Keratinocyte (primary cell): ENCODE measurements around the gene LRRC4C. TPM values are rescaled to one million over a fixed set of nuclear protein-coding genes. Genes with fewer than 3 reads are reported as not detected.
"Not testable (repeated sequence)": the region's sequence is repeated elsewhere in the genome, so short reads cannot be mapped to it uniquely, and the experiment has no call there.

ENCODE experiments used
- DNase-seq: peaks from one replicate; pipeline ENCODE4 v3.0.0-alpha.2; 2011; ENCODE audit warnings: low read depth, missing footprints, low spot score
- FAIRE-seq: peaks from 2 replicates; lab custom pipeline; 2011; peaks lifted over from hg19 to GRCh38; lab: Jason Lieb, UNC
- H2AFZ ChIP-seq: 2 replicates; pipeline ENCODE4 v1.6.0; 2012; ENCODE audit warnings: low read length, control low read depth, inconsistent platforms; ENCODE audit not compliant: control insufficient read depth
- H3K27ac ChIP-seq: 2 replicates; pipeline ENCODE4 v1.5.1; 2011; ENCODE audit warnings: low read length; ENCODE audit not compliant: control insufficient read depth, insufficient read depth
- H3K27me3 ChIP-seq: 3 replicates; pipeline ENCODE4 v1.6.0; 2011; ENCODE audit warnings: low read length; ENCODE audit not compliant: control insufficient read depth, insufficient read depth; ENCODE audit errors: extremely low read depth
- H3K36me3 ChIP-seq, 2 experiments: 2 replicates in 1 of 2; 3 replicates in 1 of 2; pipeline ENCODE4 v1.5.1; 2011; ENCODE audit warnings: low read length in 2 of 2, mild to moderate bottlenecking in 1 of 2; ENCODE audit not compliant: control insufficient read depth in 2 of 2, insufficient read depth in 2 of 2; ENCODE audit errors: extremely low read depth in 1 of 2
- H3K4me1 ChIP-seq: 3 replicates; pipeline ENCODE4 v1.5.1; 2011; ENCODE audit warnings: low read length; ENCODE audit not compliant: control insufficient read depth, insufficient read depth; ENCODE audit errors: extremely low read depth
- H3K4me2 ChIP-seq: 3 replicates; pipeline ENCODE4 v1.6.0; 2011; ENCODE audit warnings: low read depth, low read length; ENCODE audit not compliant: control insufficient read depth, insufficient read depth; ENCODE audit errors: extremely low read depth
- H3K4me3 ChIP-seq, 3 experiments: fragments of 200-600 bp in 1 of 3; sonication (generic) in 1 of 3; 2 replicates in 2 of 3; 3 replicates in 1 of 3; pipeline ENCODE4 v1.5.1; 2011 to 2016; ENCODE audit warnings: low read length in 3 of 3, mild to moderate bottlenecking in 3 of 3, control low read depth in 2 of 3, inconsistent platforms in 1 of 3, low read depth in 1 of 3, mixed read lengths in 1 of 3, mixed run types in 1 of 3, moderate library complexity in 1 of 3; ENCODE audit not compliant: control insufficient read depth in 2 of 3, insufficient read depth in 2 of 3; ENCODE audit errors: extremely low read depth in 1 of 3
- H3K79me2 ChIP-seq: 2 replicates; pipeline ENCODE4 v1.6.0; 2012; ENCODE audit warnings: low read length; ENCODE audit not compliant: control insufficient read depth, insufficient read depth
- H3K9ac ChIP-seq: 3 replicates; pipeline ENCODE4 v1.6.0; 2011; ENCODE audit warnings: low read length; ENCODE audit not compliant: control insufficient read depth, insufficient read depth; ENCODE audit errors: extremely low read depth
- H3K9me1 ChIP-seq: 3 replicates; pipeline ENCODE4 v1.6.0; 2011; ENCODE audit warnings: low read length; ENCODE audit not compliant: control insufficient read depth, insufficient read depth; ENCODE audit errors: extremely low read depth
- H3K9me3 ChIP-seq: 2 replicates; pipeline ENCODE4 v1.5.1; 2012; ENCODE audit warnings: low read depth, low read length; ENCODE audit not compliant: control insufficient read depth
- H4K20me1 ChIP-seq: 3 replicates; pipeline ENCODE4 v1.6.0; 2011; ENCODE audit warnings: low read length; ENCODE audit not compliant: control insufficient read depth, insufficient read depth; ENCODE audit errors: extremely low read depth
- CTCF ChIP-seq, 3 experiments: IDR thresholded peaks in 1 of 3; conservative IDR thresholded peaks in 1 of 3; optimal IDR thresholded peaks in 1 of 3; 2 replicates in 2 of 3; 3 replicates in 1 of 3; pipeline versions ENCODE3 to v1.5.1; 2011; ENCODE audit warnings: low read length in 3 of 3, mild to moderate bottlenecking in 3 of 3, moderate library complexity in 2 of 3, control low read depth in 1 of 3, inconsistent platforms in 1 of 3; ENCODE audit not compliant: insufficient read depth in 2 of 3; ENCODE audit errors: extremely low read depth in 1 of 3
- EZH2 ChIP-seq: IDR thresholded peaks from one replicate; pipeline ENCODE4 v1.6.1; 2012; ENCODE audit warnings: inconsistent platforms, mild to moderate bottlenecking, low read length, moderate library complexity
- dilution Hi-C: fragments of 300-500 bp; cut with MboI; formaldehyde crosslinking; loops from one replicate; pipeline ENCODE4 v1.7.0; 2020; ENCODE audit warnings: low sequenced_read_pairs; ENCODE audit not compliant: extremely low pct_ligation_motif_present
- polyA plus RNA-seq, 5 experiments: library from polyadenylated mRNA; depleted of rRNA in 3 of 5; stranded (reverse) in 3 of 5; stranded (forward) in 1 of 5; unstranded in 1 of 5; fragments of >200 nt; gene quantifications; 1 replicate in 1 of 5; 2 replicates in 3 of 5; 3 replicates in 1 of 5; pipeline versions ENCODE4 v1.2.1 to v1.2.3, GENCODE V29; 2011 to 2012; ENCODE audit warnings: missing spikeins in 2 of 5, low read depth in 1 of 5, low replicate concordance in 1 of 5

LRRC4C gene
- polyA plus RNA-seq, 1 donor (not counting 4 experiments of a cell fraction or from before 2014, with no cell fraction given), result not detected

GRCh38 chr11:40542821-40543220, 916.6 kb downstream of the LRRC4C start:
- no peak for DNase-seq
- Histone ChIP-seq H3K9me1 (no peaks in the 10 kb centered on the region), H3K79me2 (no peaks in the 10 kb centered on the region), H3K9ac (no peak overlapping the region), H4K20me1 (no peaks in the 10 kb centered on the region), H3K4me1 (no peaks in the 10 kb centered on the region), H3K9me3 (no peaks in the 10 kb centered on the region), H3K4me2 (no peak overlapping the region), H3K27ac (no peak overlapping the region), H2AFZ (no peak overlapping the region), H3K36me3 (no peaks in the 10 kb centered on the region), H3K27me3 (no peaks in the 10 kb centered on the region), H3K4me3 (no peak overlapping the region)
- FAIRE-seq, result no peak
- TF ChIP-seq CTCF (optimal IDR thresholded peaks at IDR 0.05 in 1 of 3, IDR thresholded peaks at IDR 0.05 in 1 of 3, conservative IDR thresholded peaks at IDR 0.05 in 1 of 3; ENCODE audit: extremely low read depth in 1 of 3, insufficient read depth in 2 of 3, low read length in 3 of 3) (no peak), EZH2 (no peak)
- dilution Hi-C loops, result no loop called here

- no peaks in the 10 kb centered on the region for H3K9me1 ChIP-seq
- TF ChIP-seq CTCF (optimal IDR thresholded peaks at IDR 0.05 in 1 of 3, IDR thresholded peaks at IDR 0.05 in 1 of 3, conservative IDR thresholded peaks at IDR 0.05 in 1 of 3; ENCODE audit: extremely low read depth in 1 of 3, insufficient read depth in 2 of 3, low read length in 3 of 3) (no peak), EZH2 (no peak)
- H3K36me3 ChIP-seq, result no peaks in the 10 kb centered on the region
- no peaks in the 10 kb centered on the region for H3K27me3 ChIP-seq
- H3K79me2 ChIP-seq, result no peaks in the 10 kb centered on the region
- H3K9ac ChIP-seq, result no peak overlapping the region
- no peak for FAIRE-seq
- H4K20me1 ChIP-seq, result no peaks in the 10 kb centered on the region
- H3K9me3 ChIP-seq, result no peaks in the 10 kb centered on the region
- H2AFZ ChIP-seq, result no peak overlapping the region
- H3K4me2 ChIP-seq, result no peak overlapping the region
- dilution Hi-C loops, result no loop called here
- H3K4me1 ChIP-seq, result no peaks in the 10 kb centered on the region
- H3K4me3 ChIP-seq, result no peak overlapping the region
- H3K27ac ChIP-seq, result no peak overlapping the region
- no peak for DNase-seq
These were observed 921.7 kb downstream of the LRRC4C start for GRCh38 chr11:40537734-40538133.

GRCh38 chr11:40522080-40522479, 937.4 kb downstream of the LRRC4C start:
- H4K20me1 ChIP-seq, H3K79me2 ChIP-seq, FAIRE-seq, H3K4me3 ChIP-seq, H3K9ac ChIP-seq, H3K4me1 ChIP-seq, H3K4me2 ChIP-seq, dilution Hi-C loops, H3K27ac ChIP-seq, H3K36me3 ChIP-seq, H3K9me1 ChIP-seq, H2AFZ ChIP-seq, H3K9me3 ChIP-seq, DNase-seq, H3K27me3 ChIP-seq: not testable (repeated sequence)
